ENCODE results near the gene KBTBD7.

The KBTBD7 gene

DNA sequence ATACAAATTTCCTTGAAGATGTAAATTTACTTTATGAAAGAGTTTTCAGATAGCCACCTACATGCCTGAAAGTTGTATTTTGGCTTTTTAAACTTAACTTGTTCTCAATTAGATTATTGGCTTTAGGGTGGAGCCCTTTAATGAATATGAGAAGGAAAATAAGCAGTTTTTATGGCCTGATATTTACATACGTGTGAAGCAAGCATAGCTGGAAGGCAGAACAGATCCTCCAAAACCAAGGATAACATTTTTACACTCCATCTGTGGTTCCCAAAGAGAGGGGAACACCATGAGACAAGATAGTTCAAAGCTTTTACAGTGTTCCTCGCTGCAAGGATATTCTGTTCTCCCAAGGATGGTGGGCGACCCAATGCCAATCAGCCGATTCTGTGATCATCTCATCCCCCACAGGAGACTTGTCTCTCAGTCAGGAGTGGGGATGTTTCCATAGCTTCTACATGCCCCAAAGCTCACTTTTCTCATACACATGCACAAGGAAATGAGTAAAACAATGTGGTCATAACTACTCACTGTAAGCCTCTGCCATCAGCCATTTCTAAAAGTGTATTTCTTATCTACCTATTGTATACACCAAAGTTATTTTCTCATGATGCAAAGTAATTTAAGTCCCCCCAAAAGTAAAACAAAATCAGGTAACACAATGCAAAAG lies 37.2 kb downstream of the KBTBD7 start:
- Histone ChIP-seq H3F3A (ENCODE audit: low read depth) (no peaks in the 10 kb centered on the region), H3K36me3 (ENCODE audit: insufficient read depth, low read length) (no peaks in the 10 kb centered on the region), H3K4me2 (ENCODE audit: low read depth, low read length, poor library complexity, severe bottlenecking) (no peak overlapping the region), H3K9me2 (replicated peaks; ENCODE audit: low read depth, low read length) (no peaks in the 10 kb centered on the region), H2AFZ (ENCODE audit: low read length) (no peak overlapping the region), H3K79me2 (ENCODE audit: insufficient read depth, low read length) (no peaks in the 10 kb centered on the region), H3K4me3 (ENCODE audit: low read length, poor library complexity, severe bottlenecking) (no peak overlapping the region), H3K4me1 (ENCODE audit: insufficient read depth, low read length, poor library complexity, severe bottlenecking) (no peaks in the 10 kb centered on the region), H3K27me3 (ENCODE audit: insufficient read depth, low read length, poor library complexity, severe bottlenecking) (no peaks in the 10 kb centered on the region), H3K9ac (ENCODE audit: low read depth, low read length, poor library complexity, severe bottlenecking) (no peak overlapping the region), H4K20me1 (ENCODE audit: insufficient read depth, low read length, poor library complexity, severe bottlenecking) (no peaks in the 10 kb centered on the region), H3K9me3 (ENCODE audit: insufficient read depth, low read depth, low read length) (peaks cover under 1% of the 10 kb centered on the region; the same call in 1 of the 2 replicates)
- TF ChIP-seq CTCF (conservative IDR thresholded peaks at IDR 0.05; ENCODE audit: low read length) (no peak), EZH2phosphoT487 (IDR thresholded peaks at IDR 0.05; ENCODE audit: borderline replicate concordance) (no peak)

- Histone ChIP-seq H3K4me1 (ENCODE audit: insufficient read depth, low read length, poor library complexity, severe bottlenecking) (no peaks in the 10 kb centered on the region), H2AFZ (ENCODE audit: low read length) (no peak overlapping the region), H3K9me3 (ENCODE audit: insufficient read depth, low read depth, low read length) (peaks cover 7% of the 10 kb centered on the region), H3K36me3 (ENCODE audit: insufficient read depth, low read length) (no peaks in the 10 kb centered on the region), H3K9ac (ENCODE audit: low read depth, low read length, poor library complexity, severe bottlenecking) (no peak overlapping the region), H4K20me1 (ENCODE audit: insufficient read depth, low read length, poor library complexity, severe bottlenecking) (no peaks in the 10 kb centered on the region), H3F3A (ENCODE audit: low read depth) (no peaks in the 10 kb centered on the region), H3K9me2 (replicated peaks; ENCODE audit: low read depth, low read length) (no peaks in the 10 kb centered on the region), H3K4me2 (ENCODE audit: low read depth, low read length, poor library complexity, severe bottlenecking) (no peak overlapping the region), H3K27me3 (ENCODE audit: insufficient read depth, low read length, poor library complexity, severe bottlenecking) (no peaks in the 10 kb centered on the region), H3K4me3 (ENCODE audit: low read length, poor library complexity, severe bottlenecking) (no peak overlapping the region), H3K79me2 (ENCODE audit: insufficient read depth, low read length) (no peaks in the 10 kb centered on the region)
- TF ChIP-seq CTCF (conservative IDR thresholded peaks at IDR 0.05; ENCODE audit: low read length) (no peak), EZH2phosphoT487 (IDR thresholded peaks at IDR 0.05; ENCODE audit: borderline replicate concordance) (no peak)
These were observed 37.7 kb downstream of the KBTBD7 start for GRCh38 chr13:41156620-41157019.

- no peak overlapping the region for H3K4me2 ChIP-seq (ENCODE audit: low read depth, low read length, poor library complexity, severe bottlenecking)
- no peaks in the 10 kb centered on the region for H3K79me2 ChIP-seq (ENCODE audit: insufficient read depth, low read length)
- no peak overlapping the region for H2AFZ ChIP-seq (ENCODE audit: low read length)
- H3K36me3 ChIP-seq (ENCODE audit: insufficient read depth, low read length): no peaks in the 10 kb centered on the region
- no peaks in the 10 kb centered on the region for H3F3A ChIP-seq (ENCODE audit: low read depth)
- no peaks in the 10 kb centered on the region for H4K20me1 ChIP-seq (ENCODE audit: insufficient read depth, low read length, poor library complexity, severe bottlenecking)
- H3K4me1 ChIP-seq (ENCODE audit: insufficient read depth, low read length, poor library complexity, severe bottlenecking): no peaks in the 10 kb centered on the region
- H3K4me3 ChIP-seq (ENCODE audit: low read length, poor library complexity, severe bottlenecking): no peak overlapping the region
- TF ChIP-seq EZH2phosphoT487 (IDR thresholded peaks at IDR 0.05; ENCODE audit: borderline replicate concordance) (no peak), CTCF (conservative IDR thresholded peaks at IDR 0.05; ENCODE audit: low read length) (no peak)
- H3K27me3 ChIP-seq (ENCODE audit: insufficient read depth, low read length, poor library complexity, severe bottlenecking): no peaks in the 10 kb centered on the region
- H3K9ac ChIP-seq (ENCODE audit: low read depth, low read length, poor library complexity, severe bottlenecking): no peak overlapping the region
- H3K9me2 ChIP-seq (replicated peaks; ENCODE audit: low read depth, low read length): no peaks in the 10 kb centered on the region
- H3K9me3 ChIP-seq (ENCODE audit: insufficient read depth, low read depth, low read length): peaks cover 19% of the 10 kb centered on the region
These were observed 40.3 kb downstream of the KBTBD7 start for GRCh38 chr13:41154042-41154441.

All from Loucy (cell line).